ENCODE data around the gene CPNE6.

The CPNE6 gene

GRCh38 chr14:24086193-24086955 is 15.0 kb downstream of the CPNE6 start:
- TF ChIP-seq, protein P1, sequence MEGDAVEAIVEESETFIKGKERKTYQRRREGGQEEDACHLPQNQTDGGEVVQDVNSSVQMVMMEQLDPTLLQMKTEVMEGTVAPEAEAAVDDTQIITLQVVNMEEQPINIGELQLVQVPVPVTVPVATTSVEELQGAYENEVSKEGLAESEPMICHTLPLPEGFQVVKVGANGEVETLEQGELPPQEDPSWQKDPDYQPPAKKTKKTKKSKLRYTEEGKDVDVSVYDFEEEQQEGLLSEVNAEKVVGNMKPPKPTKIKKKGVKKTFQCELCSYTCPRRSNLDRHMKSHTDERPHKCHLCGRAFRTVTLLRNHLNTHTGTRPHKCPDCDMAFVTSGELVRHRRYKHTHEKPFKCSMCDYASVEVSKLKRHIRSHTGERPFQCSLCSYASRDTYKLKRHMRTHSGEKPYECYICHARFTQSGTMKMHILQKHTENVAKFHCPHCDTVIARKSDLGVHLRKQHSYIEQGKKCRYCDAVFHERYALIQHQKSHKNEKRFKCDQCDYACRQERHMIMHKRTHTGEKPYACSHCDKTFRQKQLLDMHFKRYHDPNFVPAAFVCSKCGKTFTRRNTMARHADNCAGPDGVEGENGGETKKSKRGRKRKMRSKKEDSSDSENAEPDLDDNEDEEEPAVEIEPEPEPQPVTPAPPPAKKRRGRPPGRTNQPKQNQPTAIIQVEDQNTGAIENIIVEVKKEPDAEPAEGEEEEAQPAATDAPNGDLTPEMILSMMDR (IDR thresholded peaks at IDR 0.05) = no peak
- Mint-ChIP-seq H3K9me3 (no peaks in the 10 kb centered on the region), H3K4me3 (no peak overlapping the region), H3K27ac (no peak overlapping the region), H3K36me3 (ENCODE audit: low read depth) (no peaks in the 10 kb centered on the region), H3K27me3 (ENCODE audit: low read depth, poor library complexity) (peaks cover 39% of the 10 kb centered on the region), H3K4me1 (peaks cover 39% of the 10 kb centered on the region)
- DNase-seq = no peak

DNA sequence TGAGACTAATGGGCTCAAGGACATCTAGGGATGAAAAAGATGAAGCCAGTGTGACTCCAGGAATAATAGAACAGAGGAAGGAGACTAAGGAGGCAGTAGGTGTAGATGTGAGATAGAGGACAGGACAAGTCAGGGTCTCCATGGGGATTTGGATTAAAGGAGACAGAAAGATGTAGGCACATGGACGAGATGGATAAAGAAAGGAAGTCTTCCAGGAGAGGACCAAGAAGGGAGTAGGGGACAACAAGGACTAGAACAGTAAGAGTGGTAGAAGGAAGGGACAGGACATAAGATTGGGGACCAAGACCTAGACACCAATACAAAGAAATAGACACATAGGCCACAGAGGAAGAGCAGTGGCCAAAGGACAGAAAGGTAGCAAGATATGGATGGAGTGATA is 15.6 kb downstream of the CPNE6 start:
- H3K27ac Mint-ChIP-seq = no peak overlapping the region
- peaks cover 37% of the 10 kb centered on the region for H3K27me3 Mint-ChIP-seq (ENCODE audit: low read depth, poor library complexity)
- no peaks in the 10 kb centered on the region for H3K36me3 Mint-ChIP-seq (ENCODE audit: low read depth)

DNA sequence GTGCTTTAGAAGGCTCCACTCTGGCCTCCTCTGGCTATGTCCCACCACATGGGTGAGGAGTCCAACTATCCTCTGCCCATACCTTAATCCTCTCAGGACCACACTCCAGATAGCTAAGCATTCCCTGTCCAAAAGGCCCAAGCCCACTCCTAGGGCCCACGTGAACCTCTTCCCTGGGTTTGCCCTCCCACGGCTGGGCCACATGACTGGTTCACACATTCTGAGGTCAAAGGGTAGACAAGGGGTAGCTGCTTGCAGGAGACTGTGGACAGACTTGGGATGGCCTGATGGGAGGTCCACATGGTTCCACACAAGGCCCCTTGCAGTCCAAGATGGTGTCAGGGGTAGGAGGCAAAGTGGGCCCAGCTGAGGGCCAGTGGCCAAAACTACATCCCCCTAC is 16.7 kb downstream of the CPNE6 start:
- Mint-ChIP-seq H3K27ac (no peak overlapping the region), H3K4me1 (peaks cover 34% of the 10 kb centered on the region), H3K27me3 (ENCODE audit: low read depth, poor library complexity) (peaks cover 26% of the 10 kb centered on the region), H3K9me3 (no peaks in the 10 kb centered on the region), H3K36me3 (ENCODE audit: low read depth) (no peaks in the 10 kb centered on the region), H3K4me3 (no peak overlapping the region)
- TF ChIP-seq, protein P1 (IDR thresholded peaks at IDR 0.05) = no peak
- DNase-seq = no peak

More for the DNA sequence above, 15.6 kb downstream of the CPNE6 start:
- TF ChIP-seq, protein P1 (IDR thresholded peaks at IDR 0.05) = no peak
- Mint-ChIP-seq H3K9me3 (no peaks in the 10 kb centered on the region), H3K4me3 (no peak overlapping the region), H3K4me1 (peaks cover 36% of the 10 kb centered on the region)
- DNase-seq = no peak

GRCh38 chr14:24089890-24090289 is 18.5 kb downstream of the CPNE6 start:
- Mint-ChIP-seq H3K9me3 (no peaks in the 10 kb centered on the region), H3K4me1 (peaks cover 44% of the 10 kb centered on the region), H3K4me3 (no peak overlapping the region), H3K27ac (no peak overlapping the region), H3K36me3 (ENCODE audit: low read depth) (no peaks in the 10 kb centered on the region), H3K27me3 (ENCODE audit: low read depth, poor library complexity) (peaks cover 11% of the 10 kb centered on the region)
- no peak for DNase-seq
- TF ChIP-seq, protein P1 (IDR thresholded peaks at IDR 0.05) = no peak

GRCh38 chr14:24092110-24092504 is 20.7 kb downstream of the CPNE6 start:
- Mint-ChIP-seq H3K36me3 (ENCODE audit: low read depth) (no peaks in the 10 kb centered on the region), H3K27me3 (ENCODE audit: low read depth, poor library complexity) (peaks cover 12% of the 10 kb centered on the region), H3K9me3 (no peaks in the 10 kb centered on the region), H3K27ac (no peak overlapping the region), H3K4me1 (peaks cover 49% of the 10 kb centered on the region), H3K4me3 (peak overlapping the region; percentile 96)
- TF ChIP-seq, protein P1 (IDR thresholded peaks at IDR 0.05) = no peak
- no peak for DNase-seq
